GM15510 (cell line): Measurements from ENCODE around the gene NPAS1.

Source experiments
- POLR2A ChIP-seq: IDR thresholded peaks from 3 replicates; pipeline ENCODE4 v1.6.1; 2011; ENCODE audit warnings: borderline replicate concordance; ENCODE audit not compliant: insufficient read length; ENCODE audit errors: extremely low read depth

Gene NPAS1

DNA sequence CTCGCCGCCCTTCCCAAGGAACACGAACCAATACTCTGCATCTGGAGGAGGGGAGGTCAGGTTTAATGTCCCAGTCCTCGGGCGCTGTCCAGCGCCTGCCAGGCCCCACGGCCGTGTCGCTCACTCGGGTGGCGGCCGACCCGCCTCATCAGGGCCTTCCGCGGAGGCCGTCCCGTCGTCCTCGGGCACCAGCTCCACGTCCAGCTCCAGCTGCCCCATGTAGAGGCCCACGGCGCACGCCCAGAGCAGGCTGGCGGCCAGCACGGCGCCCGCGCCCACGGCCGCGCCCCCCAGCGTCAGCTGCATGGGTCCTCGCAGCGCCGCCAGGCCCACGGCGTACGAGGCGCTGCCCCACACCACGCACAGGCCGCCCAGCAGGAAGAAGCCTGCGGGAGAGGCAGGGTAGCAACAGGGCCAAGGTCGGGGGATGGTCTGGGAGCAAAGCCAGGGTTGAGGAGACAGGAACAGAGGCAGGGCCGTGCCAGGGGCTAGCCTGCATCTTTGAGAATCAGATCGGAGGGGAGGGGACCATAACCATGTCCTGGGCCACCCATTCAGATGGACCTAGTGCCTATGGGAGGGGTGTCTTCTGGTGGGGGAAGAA, 26.3 kb downstream of the NPAS1 start:
- no peak for TF ChIP-seq POLR2A

DNA sequence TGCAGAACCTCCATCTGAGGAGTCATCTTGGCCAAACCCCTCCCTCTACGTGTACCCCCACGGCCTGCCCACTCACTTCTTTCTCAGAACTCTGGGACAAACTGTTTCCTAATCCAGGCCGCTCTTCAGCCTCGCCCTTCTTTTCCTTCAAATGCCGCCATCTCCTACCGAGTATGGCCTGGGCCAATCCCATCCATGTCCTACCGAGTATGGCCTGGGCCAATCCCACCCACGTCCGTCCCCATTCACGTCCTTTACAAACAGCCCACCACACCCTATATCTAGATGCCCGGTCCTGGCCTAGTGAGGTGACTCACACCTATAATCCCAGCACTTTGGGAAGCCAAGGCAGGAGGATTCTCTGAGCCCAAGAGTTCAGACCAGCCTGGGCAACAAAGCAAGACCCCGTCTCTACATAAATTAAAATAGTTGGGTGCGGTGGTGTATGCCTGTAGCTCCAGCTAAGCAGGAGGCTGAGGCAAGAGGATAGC, 27.7 kb downstream of the NPAS1 start:
- TF ChIP-seq POLR2A: no peak

GRCh38 chr19:47047763-47048405, 28.2 kb downstream of the NPAS1 start:
- TF ChIP-seq POLR2A: peak; percentile 47

GRCh38 chr19:47049307-47049700, 29.7 kb downstream of the NPAS1 start:
- TF ChIP-seq POLR2A: no peak

- TF ChIP-seq POLR2A: no peak
Observed at GRCh38 chr19:47056411-47056810, 36.8 kb downstream of the NPAS1 start.

- no peak for TF ChIP-seq POLR2A
Observed at GRCh38 chr19:47057328-47057727, 37.7 kb downstream of the NPAS1 start.

- TF ChIP-seq POLR2A: no peak
Observed at GRCh38 chr19:47058621-47059022, 39.0 kb downstream of the NPAS1 start.

DNA sequence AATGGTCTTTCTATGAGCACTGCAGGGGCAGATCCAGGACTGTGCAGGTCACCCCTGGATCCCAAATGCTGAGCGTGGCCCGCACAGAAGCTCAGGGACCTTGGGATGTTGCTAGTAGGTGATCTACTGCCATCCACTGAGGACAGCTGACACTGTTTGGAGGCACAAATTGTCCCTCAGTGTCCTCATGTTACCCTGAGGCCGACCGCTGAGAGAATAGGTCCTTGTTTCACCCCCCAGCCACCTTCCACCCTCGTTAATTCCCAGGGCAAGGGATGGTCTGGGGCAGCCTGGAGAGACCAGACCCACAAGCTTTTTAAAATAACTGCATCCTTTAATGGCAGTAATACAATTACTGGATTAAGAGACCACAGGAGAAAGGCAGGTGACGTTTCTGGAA, 44.2 kb downstream of the NPAS1 start:
- no peak for TF ChIP-seq POLR2A

DNA sequence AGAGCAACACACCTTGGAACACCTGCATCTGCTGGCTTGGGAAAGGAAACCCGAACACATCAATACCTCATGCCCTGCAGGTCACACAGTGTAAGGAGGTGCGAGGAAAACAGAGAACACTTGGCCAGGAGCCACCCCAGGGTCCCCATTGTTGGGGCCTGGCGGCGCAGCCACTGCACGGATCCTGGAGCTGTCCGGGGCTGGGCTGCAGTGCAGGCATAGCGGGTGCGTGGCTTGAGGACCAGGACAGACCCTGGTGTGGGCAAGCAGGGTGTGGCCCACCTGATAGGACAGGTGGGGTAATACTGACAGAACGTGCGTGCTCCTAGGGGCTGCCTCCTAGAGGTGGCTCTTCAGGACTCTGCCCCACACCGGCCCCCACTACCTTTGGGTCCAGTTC, 45.6 kb downstream of the NPAS1 start:
- no peak for TF ChIP-seq POLR2A

DNA sequence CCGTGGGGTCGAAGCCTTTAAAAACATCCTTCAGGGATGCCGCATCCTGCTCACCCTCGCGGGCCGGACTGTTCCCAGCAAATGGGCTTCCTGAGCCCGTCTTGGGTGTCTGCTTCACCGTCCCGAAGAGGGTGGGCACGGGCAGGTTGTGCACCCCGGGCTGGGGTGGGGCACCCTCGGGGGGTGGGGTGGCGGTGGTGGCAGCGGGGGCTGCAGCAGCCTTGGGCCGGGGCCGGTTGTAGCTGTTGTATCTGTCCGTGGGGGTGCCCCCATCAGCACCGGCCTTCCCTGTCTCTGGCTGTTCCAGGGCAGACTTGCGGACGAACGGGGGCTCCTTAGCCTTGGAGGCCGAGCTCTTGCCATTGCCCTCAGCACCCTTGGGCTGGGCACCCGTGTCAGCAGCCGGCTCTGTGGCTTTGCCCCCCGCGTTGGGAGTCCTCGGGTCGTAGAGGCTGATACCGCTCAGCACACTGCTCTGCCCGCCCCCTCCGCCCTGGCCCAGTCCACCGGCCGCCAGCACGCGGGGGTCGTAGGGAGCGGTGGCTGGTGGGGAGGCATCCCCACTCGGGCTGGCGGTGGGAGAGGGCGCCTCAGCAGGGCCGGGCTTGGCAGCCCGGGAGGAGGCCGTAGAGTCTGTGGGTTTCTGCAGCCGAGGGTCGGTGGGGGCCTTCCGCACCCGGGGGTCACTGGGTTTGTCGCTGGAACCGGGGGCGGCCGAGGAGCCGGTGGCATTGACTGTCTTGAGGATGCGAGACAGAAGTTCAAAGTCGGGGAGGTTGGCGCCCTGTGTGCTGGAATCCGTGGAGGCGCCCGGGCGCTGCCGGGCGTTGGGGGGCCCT, 47.0 kb downstream of the NPAS1 start:
- no peak for TF ChIP-seq POLR2A

GRCh38 chr19:47067215-47067847, 47.7 kb downstream of the NPAS1 start:
- TF ChIP-seq POLR2A: no peak

- no peak for TF ChIP-seq POLR2A
Observed at GRCh38 chr19:47068246-47068645, 48.6 kb downstream of the NPAS1 start.

DNA sequence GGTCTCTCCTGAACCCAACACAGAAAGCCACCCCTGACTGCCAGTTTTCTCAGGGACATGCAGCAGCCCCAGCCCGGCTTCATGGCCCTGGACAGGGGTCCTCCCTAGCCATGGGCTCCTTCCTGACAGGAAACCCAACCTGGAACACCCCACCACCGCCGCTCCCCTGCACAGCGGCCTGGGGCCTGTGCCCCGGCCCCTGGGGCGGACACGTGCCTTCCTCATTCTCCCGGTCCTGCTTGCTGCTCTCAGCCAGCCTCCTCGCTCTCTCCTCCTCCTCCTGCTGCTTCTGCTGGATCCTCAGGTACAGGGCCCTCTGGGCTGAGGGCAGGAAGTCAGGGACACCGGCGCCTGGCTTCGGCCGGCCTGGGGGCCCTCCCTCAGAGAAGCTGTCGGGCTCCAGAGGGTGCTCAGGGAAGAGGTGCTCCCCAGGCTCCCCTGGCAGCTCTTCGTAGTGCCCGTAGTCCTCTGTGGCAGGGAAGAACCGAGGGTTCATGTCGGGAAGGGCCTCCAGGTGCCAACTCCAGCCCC, 49.3 kb downstream of the NPAS1 start:
- TF ChIP-seq POLR2A: no peak

DNA sequence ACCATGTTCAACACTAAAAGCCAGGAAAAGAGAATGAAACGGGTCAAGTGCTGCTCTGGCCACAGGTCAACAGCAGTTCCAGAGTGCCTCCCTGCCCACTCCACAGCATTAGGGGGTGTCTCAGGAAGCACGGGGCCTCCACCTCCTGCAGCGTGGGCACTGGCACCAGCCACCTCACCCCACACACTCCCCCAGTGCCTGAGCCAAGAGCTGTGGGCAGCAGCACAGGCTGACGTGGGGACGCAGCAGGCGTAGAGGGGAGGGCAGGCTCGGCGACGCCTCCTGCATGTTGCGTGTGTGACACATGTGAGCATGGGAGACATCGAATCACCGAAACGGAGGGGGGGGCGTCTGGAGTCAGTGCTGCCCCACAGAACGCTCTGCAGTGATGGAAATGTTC, 50.2 kb downstream of the NPAS1 start:
- no peak for TF ChIP-seq POLR2A

GRCh38 chr19:47070756-47071155, 51.1 kb downstream of the NPAS1 start:
- no peak for TF ChIP-seq POLR2A
